ENCODE measurements around the gene STRIT1. TPM values are rescaled to one million over a fixed set of nuclear protein-coding genes. Genes with fewer than 3 reads are reported as not detected.

STRIT1 gene
- total and polyA plus RNA-seq, 2 of the 4 experiments (the other 2 are of a cell fraction), result not detected

- peak overlapping the region; percentile 82 for H2BK5ac ChIP-seq (ENCODE audit: low read depth, low read length, poor library complexity, severe bottlenecking)
- H4K5ac ChIP-seq (ENCODE audit: low read depth, low read length), result peak overlapping the region; percentile 53
- H3K4me3 ChIP-seq (ENCODE audit: insufficient read depth, low read depth, low read length), result no peak overlapping the region
- H3K23ac ChIP-seq (ENCODE audit: low read depth, low read length), result peak overlapping the region; percentile 6; the same call in 1 of the 2 replicates
- peak overlapping the region; percentile 72; the same call in 1 of the 2 replicates for H2BK20ac ChIP-seq (ENCODE audit: low read depth, low read length)
- DNase-seq (peak; percentile 68), ATAC-seq (ENCODE audit: low read depth) (no peak)
- H3K9me3 ChIP-seq (ENCODE audit: control insufficient read depth, insufficient read depth, low read length), result no peaks in the 10 kb centered on the region; the same call in 1 of the 2 replicates
- peaks cover 3% of the 10 kb centered on the region; the same call in 1 of the 2 replicates for H4K20me1 ChIP-seq (ENCODE audit: insufficient read depth, low read length)
- peak overlapping the region; percentile 53 for H2BK120ac ChIP-seq (ENCODE audit: low read depth, low read length)
- H3K9me1 ChIP-seq (ENCODE audit: insufficient read depth, low read length), result peaks cover 7% of the 10 kb centered on the region
- intact Hi-C loops (cut with micrococcal nuclease) (loop anchor here (5.0 kb wide), 2 partner anchors 155 to 485 kb away; no protein-coding TSS in a partner anchor), in situ Hi-C loops (cut with MboI; ENCODE audit: low sequenced_read_pairs) (no loop called here), dilution Hi-C loops (cut with HindIII; ENCODE audit: low sequenced_read_pairs, unreplicated experiment) (no loop called here)
- peaks cover 13% of the 10 kb centered on the region for H3K4me1 ChIP-seq (ENCODE audit: control insufficient read depth, insufficient read depth, low read length)
- no peak for TF ChIP-seq MAFK (IDR thresholded peaks at IDR 0.05; ENCODE audit: low read depth, low read length)
- TF ChIP-seq CEBPB (IDR thresholded peaks at IDR 0.05; ENCODE audit: low read depth, low read length), result no peak
- TF ChIP-seq MXI1 (IDR thresholded peaks at IDR 0.05; ENCODE audit: borderline replicate concordance, low read depth, low read length), result no peak
- TF ChIP-seq CHD1 (IDR thresholded peaks at IDR 0.05; ENCODE audit: low read depth, low read length), result no peak
- TF ChIP-seq NFE2L2 (IDR thresholded peaks at IDR 0.05; ENCODE audit: low read depth, low read length), result no peak
- H3K27me3 ChIP-seq (ENCODE audit: control insufficient read depth, insufficient read depth, low read length), result no peaks in the 10 kb centered on the region
- H3K36me3 ChIP-seq (ENCODE audit: control insufficient read depth, insufficient read depth, low read length), result no peaks in the 10 kb centered on the region
- peak overlapping the region; percentile 70; the same call in 1 of the 2 replicates for H2AK5ac ChIP-seq (ENCODE audit: low read depth, low read length)
- peak overlapping the region; percentile 10; the same call in 1 of the 2 replicates for H3K14ac ChIP-seq (replicated peaks; ENCODE audit: low read depth, low read length)
- no TSS peak for BruUV-seq (replicated peaks)
- no peak overlapping the region for H3K4me2 ChIP-seq (ENCODE audit: low read depth, low read length)
- no peak overlapping the region for H3K56ac ChIP-seq (ENCODE audit: extremely low read depth, insufficient read depth, low read length)
- ChIA-PET POLR2A (ENCODE audit: unreplicated experiment) (no interaction called here), CTCF (interaction anchor here (0.6 kb wide), 1 partner anchor 21 kb away, joined by 4 read pairs; no protein-coding TSS in a partner anchor)
- H4K8ac ChIP-seq (ENCODE audit: low read depth in 2 of 2, low read length in 2 of 2), result peak overlapping the region in 1 of 2 experiments; percentile 74; a peak in 2 of 4 replicates
- H3K27ac ChIP-seq (ENCODE audit: insufficient read depth, low read length), result no peak overlapping the region; the same call in 1 of the 2 replicates
- H3K9ac ChIP-seq (ENCODE audit: low read depth, low read length), result no peak overlapping the region
- H3K18ac ChIP-seq (ENCODE audit: low read depth, low read length), result peak overlapping the region; percentile 93
- H2AFZ ChIP-seq (replicated peaks; ENCODE audit: low read length, poor library complexity), result no peak overlapping the region
- H3K79me1 ChIP-seq (ENCODE audit: low read depth in 1 of 2, low read length in 2 of 2), result no peaks in the 10 kb centered on the region
- peak overlapping the region; percentile 58; the same call in 1 of the 2 replicates for H4K91ac ChIP-seq (ENCODE audit: insufficient read depth, low read depth, low read length)
- peak overlapping the region; percentile 5; the same call in 1 of the 3 replicates for H2BK15ac ChIP-seq (ENCODE audit: low read depth, low read length)
- H2AK9ac ChIP-seq (replicated peaks; ENCODE audit: low read depth, low read length, poor library complexity), result no peak overlapping the region
- peak overlapping the region; percentile 2; the same call in 1 of the 2 replicates for H3K4ac ChIP-seq (ENCODE audit: low read depth, low read length)
Measured at GRCh38 chr3:155242342-155242741, 51.1 kb downstream of the STRIT1 start.
